ENCODE data around the gene NF2.

DNA sequence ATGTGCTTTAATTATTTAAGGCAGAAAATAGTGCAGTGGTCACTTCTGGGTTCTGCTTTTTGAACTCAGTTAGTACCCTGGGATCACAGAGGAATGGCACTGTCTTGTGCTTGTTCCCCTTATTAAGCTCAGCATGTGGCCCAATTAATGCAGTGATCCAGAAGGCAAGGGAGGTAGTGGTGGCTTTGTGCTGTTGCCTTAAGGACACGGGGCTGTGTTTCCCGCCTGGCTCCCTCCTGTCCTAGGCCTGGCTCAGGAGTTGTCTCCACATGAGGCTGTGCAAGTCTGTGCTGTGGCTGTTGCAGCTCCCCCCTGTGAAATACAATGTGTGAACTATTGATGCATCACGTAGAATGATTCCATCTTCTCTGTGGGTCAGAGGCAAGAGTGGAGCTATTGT lies 67.2 kb downstream of the NF2 start:
- TF ChIP-seq GATA3 (IDR thresholded peaks at IDR 0.05; ENCODE audit: low read depth, low read length) (no peak), GATA2 (IDR thresholded peaks at IDR 0.05; ENCODE audit: low read depth, low read length) (no peak)
